Endothelial cell of umbilical vein (primary cell): ENCODE results near the gene SIGLEC6. TPM values are rescaled to one million over a fixed set of nuclear protein-coding genes. Genes with fewer than 3 reads are reported as not detected.

Experiments
- BruUV-seq: library from RNA; stranded (reverse); fragments of 400-500 nt; replicated peaks from 2 replicates; lab custom pipeline; 2021; lab: Mats Ljungman, UMichigan
- CTCF ChIA-PET: fragments of 300-600, 350-600 bp; sonication (Branson Sonifier 250); formaldehyde crosslinking; loops from one replicate; lab custom pipeline; 2021; ENCODE audit warnings: antibody characterized with exemption, inconsistent platforms; lab: Charles Lee
- POLR2A ChIA-PET: fragments of 300-600, 350-600 bp; sonication (Branson Sonifier 250); formaldehyde crosslinking; loops from one replicate; lab custom pipeline; 2021; ENCODE audit warnings: antibody characterized with exemption, inconsistent platforms; lab: Charles Lee
- DNase-seq: peaks from one replicate; pipeline ENCODE4 v3.0.0-alpha.2; 2011; ENCODE audit warnings: low read depth, low spot score
- FAIRE-seq: peaks from 2 replicates; lab custom pipeline; 2011; peaks lifted over from hg19 to GRCh38; lab: Jason Lieb, UNC
- H2AFZ ChIP-seq: 2 replicates; pipeline ENCODE4 v1.6.0; 2012; ENCODE audit warnings: low read depth, low read length, control low read depth, inconsistent platforms
- H3K27ac ChIP-seq: 2 replicates; pipeline ENCODE4 v1.5.1; 2011; ENCODE audit warnings: low read depth, mild to moderate bottlenecking, control low read depth, low read length, moderate library complexity; ENCODE audit not compliant: insufficient read depth
- H3K27me3 ChIP-seq, 2 experiments: 2 replicates each; pipeline versions ENCODE4 v1.6.0 to v1.6.1; 2011; ENCODE audit warnings: low read length in 2 of 2, mixed read lengths in 1 of 2; ENCODE audit not compliant: control insufficient read depth in 2 of 2, insufficient read depth in 2 of 2
- H3K36me3 ChIP-seq, 2 experiments: 2 replicates in 1 of 2; 3 replicates in 1 of 2; pipeline ENCODE4 v1.5.1; 2011; ENCODE audit warnings: low read length in 2 of 2, mild to moderate bottlenecking in 1 of 2, moderate library complexity in 1 of 2; ENCODE audit not compliant: control insufficient read depth in 2 of 2, insufficient read depth in 2 of 2; ENCODE audit errors: extremely low read depth in 1 of 2
- H3K4me1 ChIP-seq: 3 replicates; pipeline ENCODE4 v1.5.1; 2011; ENCODE audit warnings: mild to moderate bottlenecking, low read length; ENCODE audit not compliant: control insufficient read depth, insufficient read depth; ENCODE audit errors: extremely low read depth
- H3K4me2 ChIP-seq: 2 replicates; pipeline ENCODE4 v1.6.1; 2011; ENCODE audit warnings: low read length, control low read depth, mixed read lengths; ENCODE audit not compliant: insufficient read depth
- H3K4me3 ChIP-seq, 3 experiments: fragments of 200-600 bp in 1 of 3; sonication (generic), shearing (Covaris generic) in 1 of 3; replicated peaks in 1 of 3; 2 replicates each; pipeline ENCODE4 v1.5.1; 2011 to 2016; ENCODE audit warnings: control low read depth in 3 of 3, low read length in 3 of 3, mild to moderate bottlenecking in 2 of 3, inconsistent platforms in 1 of 3, low read depth in 1 of 3, moderate library complexity in 1 of 3; ENCODE audit not compliant: insufficient read depth in 1 of 3
- H3K79me2 ChIP-seq: 2 replicates; pipeline ENCODE4 v1.6.0; 2012; ENCODE audit warnings: low read length, inconsistent platforms; ENCODE audit not compliant: control insufficient read depth, insufficient read depth
- H3K9ac ChIP-seq: replicated peaks from 2 replicates; pipeline ENCODE3; 2011; ENCODE audit warnings: low read length, control low read depth; ENCODE audit not compliant: insufficient read depth; ENCODE audit errors: extremely low read depth
- H3K9me1 ChIP-seq: replicated peaks from 3 replicates; pipeline ENCODE4 v1.6.0; 2011; ENCODE audit warnings: mild to moderate bottlenecking, low read length; ENCODE audit not compliant: control insufficient read depth, insufficient read depth; ENCODE audit errors: extremely low read depth
- H3K9me3 ChIP-seq: replicated peaks from 2 replicates; pipeline ENCODE4 v1.5.1; 2012; ENCODE audit warnings: low read length, inconsistent platforms; ENCODE audit not compliant: control insufficient read depth, insufficient read depth
- H4K20me1 ChIP-seq: replicated peaks from 2 replicates; pipeline ENCODE3; 2011; ENCODE audit warnings: mild to moderate bottlenecking, low read length; ENCODE audit not compliant: control insufficient read depth, insufficient read depth; ENCODE audit errors: extremely low read depth
- CTCF ChIP-seq, 2 donors: IDR thresholded peaks; 1 replicate in 1 of 2; 2 replicates in 1 of 2; pipeline ENCODE4 v1.5.1; 2011; ENCODE audit warnings: low read length in 2 of 2, mild to moderate bottlenecking in 2 of 2, moderate library complexity in 2 of 2, control low read depth in 1 of 2, inconsistent platforms in 1 of 2, low read depth in 1 of 2; ENCODE audit not compliant: insufficient read depth in 1 of 2; ENCODE audit errors: extremely low read depth in 1 of 2
- EZH2 ChIP-seq: IDR thresholded peaks from 2 replicates; pipeline ENCODE4 v1.6.1; 2012; ENCODE audit warnings: borderline replicate concordance, low read depth, mild to moderate bottlenecking, moderate library complexity, low read length, inconsistent platforms; ENCODE audit not compliant: severe bottlenecking
- FOS ChIP-seq: IDR thresholded peaks from 2 replicates; pipeline ENCODE4 v1.6.1; 2011; ENCODE audit warnings: mild to moderate bottlenecking, low read length, moderate library complexity, borderline replicate concordance; ENCODE audit not compliant: insufficient read depth
- GATA2 ChIP-seq: IDR thresholded peaks from 2 replicates; pipeline ENCODE4 v1.7.0; 2011; ENCODE audit warnings: low read depth, mild to moderate bottlenecking, moderate library complexity, mixed read lengths, low read length; ENCODE audit not compliant: insufficient read length, insufficient read depth
- JUN ChIP-seq: IDR thresholded peaks from 2 replicates; pipeline ENCODE4 v1.6.1; 2011; ENCODE audit warnings: borderline replicate concordance, low read depth; ENCODE audit not compliant: insufficient read length, insufficient read depth
- MAX ChIP-seq: IDR thresholded peaks from 2 replicates; pipeline ENCODE4 v1.6.1; 2011; ENCODE audit not compliant: insufficient read depth, insufficient read length
- MYC ChIP-seq: IDR thresholded peaks from one replicate; pipeline ENCODE4 v1.6.1; 2011; ENCODE audit warnings: mild to moderate bottlenecking, low read depth, low read length
- POLR2A ChIP-seq: IDR thresholded peaks from 2 replicates; pipeline ENCODE4 v1.6.1; 2012; ENCODE audit warnings: low read depth, mild to moderate bottlenecking, control low read depth, low read length
- POLR2AphosphoS5 ChIP-seq: IDR thresholded peaks from 2 replicates; pipeline ENCODE4 v1.6.1; 2012; ENCODE audit warnings: low read depth, mild to moderate bottlenecking, control low read depth, low read length, moderate library complexity; ENCODE audit not compliant: insufficient read depth
- dilution Hi-C: fragments of 300-500 bp; cut with MboI; formaldehyde crosslinking; loops from one replicate; pipeline ENCODE4 v1.15.0; 2019; ENCODE audit warnings: low sequenced_read_pairs; ENCODE audit not compliant: extremely low pct_ligation_motif_present
- intact Hi-C: fragments of 100-400 bp; cut with micrococcal nuclease; formaldehyde crosslinking; loops from one replicate; pipeline ENCODE4 v1.10.0; 2022
- polyA plus RNA-seq, 4 experiments: library from polyadenylated mRNA; depleted of rRNA in 3 of 4; stranded (reverse) in 3 of 4; unstranded in 1 of 4; fragments of >200 nt; gene quantifications; 2 replicates each; pipeline versions ENCODE4 v1.2.1 to v1.2.3, GENCODE V29; 2011 to 2012; ENCODE audit warnings: missing spikeins in 1 of 4
- total RNA-seq: library from RNA; stranded (reverse); gene quantifications from 2 replicates; pipeline ENCODE4 v1.2.3, GENCODE V29; 2021

The SIGLEC6 gene
- total and polyA plus RNA-seq, 2 donors (not counting 3 experiments of a cell fraction or from before 2014, with no cell fraction given) = not detected

- Histone ChIP-seq H3K4me2 (no peak overlapping the region), H4K20me1 (no peaks in the 10 kb centered on the region), H3K79me2 (no peaks in the 10 kb centered on the region), H2AFZ (no peak overlapping the region), H3K4me3 (no peak overlapping the region), H3K9me1 (no peaks in the 10 kb centered on the region), H3K27me3 (no peaks in the 10 kb centered on the region), H3K36me3 (no peaks in the 10 kb centered on the region), H3K4me1 (peaks cover 5% of the 10 kb centered on the region), H3K9me3 (no peaks in the 10 kb centered on the region), H3K9ac (no peak overlapping the region), H3K27ac (no peak overlapping the region)
- dilution Hi-C loops = no loop called here
- CTCF ChIA-PET = interaction anchor here (0.7 to 2.1 kb wide), 2 partner anchors 12 to 38 kb away, joined by 3 to 6 read pairs; no protein-coding TSS in a partner anchor
- TF ChIP-seq GATA2 = no peak
- no peak for TF ChIP-seq POLR2A
- TF ChIP-seq MYC = no peak
- TF ChIP-seq EZH2 = peak; percentile 36
- TF ChIP-seq JUN = no peak
- no peak for TF ChIP-seq POLR2AphosphoS5
- intact Hi-C loops = loop anchor here (1.0 kb wide), 1 partner anchor 55 kb away; no protein-coding TSS in a partner anchor
- peak; percentile 87 for FAIRE-seq
- POLR2A ChIA-PET = no interaction called here
- peak; percentile 48 for DNase-seq
- BruUV-seq = no TSS peak
Measured at GRCh38 chr19:51552996-51553725, 21.7 kb upstream of the SIGLEC6 start.

DNA sequence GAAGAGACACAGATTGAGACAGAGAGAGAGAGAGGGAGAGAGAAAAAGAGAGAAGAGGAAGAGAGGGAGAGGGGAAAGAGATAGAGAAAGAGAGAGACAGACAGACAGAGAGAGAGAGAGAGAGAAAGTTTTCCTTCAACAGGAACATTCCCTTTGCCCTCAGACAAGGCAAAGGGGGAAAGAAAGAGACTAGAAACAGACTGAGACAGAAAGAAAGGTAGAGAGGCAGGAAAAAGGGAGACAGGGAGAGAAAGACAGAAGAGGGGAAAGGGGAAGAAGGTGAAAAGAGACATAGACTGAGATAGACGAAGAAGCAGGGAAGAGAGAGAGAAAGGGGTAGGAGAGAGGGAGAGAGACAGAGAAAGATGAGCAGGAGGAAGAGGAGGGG, 21.1 kb upstream of the SIGLEC6 start:
- no peaks in the 10 kb centered on the region for H3K9me3 ChIP-seq
- POLR2A ChIA-PET = no interaction called here
- CTCF ChIA-PET = interaction anchor here (1.5 to 2.1 kb wide), 2 partner anchors 13 to 104 kb away, joined by 4 to 6 read pairs; no protein-coding TSS in a partner anchor
- no peak for FAIRE-seq
- H3K36me3 ChIP-seq = no peaks in the 10 kb centered on the region
- dilution Hi-C loops = no loop called here
- H3K79me2 ChIP-seq = no peaks in the 10 kb centered on the region
- TF ChIP-seq FOS (no peak), MYC (no peak), CTCF (IDR thresholded peaks at IDR 0.05; ENCODE audit: extremely low read depth in 1 of 2, insufficient read depth in 1 of 2, low read depth in 1 of 2, low read length in 2 of 2) (no peak), JUN (no peak), MAX (no peak), POLR2AphosphoS5 (no peak), GATA2 (no peak), EZH2 (no peak), POLR2A (no peak)
- BruUV-seq = no TSS peak
- H3K9me1 ChIP-seq = no peaks in the 10 kb centered on the region
- no peak for DNase-seq
- intact Hi-C loops = no loop called here
- no peaks in the 10 kb centered on the region for H3K27me3 ChIP-seq
- no peaks in the 10 kb centered on the region for H4K20me1 ChIP-seq
- H3K4me3 ChIP-seq = no peak overlapping the region
- no peak overlapping the region for H2AFZ ChIP-seq
- peaks cover 10% of the 10 kb centered on the region for H3K4me1 ChIP-seq
- no peak overlapping the region for H3K27ac ChIP-seq
- no peak overlapping the region for H3K4me2 ChIP-seq
- no peak overlapping the region for H3K9ac ChIP-seq
